Activated naive CD8-positive, alpha-beta T cell treated with anti-CD3 and anti-CD28 coated beads, Interleukin-2, amount 50 U/mL, for 16 hours (primary cell): ENCODE data around the gene ARL14.

Source experiments
- DNase-seq: peaks from one replicate; pipeline ENCODE4 v3.0.0-alpha.2; 2020; ENCODE audit warnings: low read depth, low spot score

Gene ARL14

DNA sequence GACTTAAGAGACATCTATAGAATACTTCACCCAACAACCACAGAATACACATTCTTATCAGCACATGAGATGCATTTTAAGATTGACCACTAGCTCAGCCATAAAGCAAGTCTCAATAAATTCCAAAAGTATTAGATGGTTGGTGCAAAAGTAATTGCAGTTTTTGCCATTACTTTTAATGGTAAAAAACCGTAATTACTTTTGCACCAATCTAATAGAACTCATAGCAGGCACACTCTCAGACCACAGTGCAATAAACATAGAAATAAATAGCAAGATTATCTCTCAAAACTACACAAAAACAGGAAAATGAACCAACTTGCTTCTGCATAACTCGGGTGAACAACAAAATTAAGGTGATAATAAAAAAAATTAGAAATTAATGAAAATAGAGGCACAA, 45.4 kb downstream of the ARL14 start:
- DNase-seq = no peak

- no peak for DNase-seq
Measured at GRCh38 chr3:160725338-160725737, 48.4 kb downstream of the ARL14 start.
